ENCODE measurements around the gene ENO1.
A peak's percentile ranks its signal among the peaks of the same experiment; 100 is the strongest.

The ENO1 gene

DNA sequence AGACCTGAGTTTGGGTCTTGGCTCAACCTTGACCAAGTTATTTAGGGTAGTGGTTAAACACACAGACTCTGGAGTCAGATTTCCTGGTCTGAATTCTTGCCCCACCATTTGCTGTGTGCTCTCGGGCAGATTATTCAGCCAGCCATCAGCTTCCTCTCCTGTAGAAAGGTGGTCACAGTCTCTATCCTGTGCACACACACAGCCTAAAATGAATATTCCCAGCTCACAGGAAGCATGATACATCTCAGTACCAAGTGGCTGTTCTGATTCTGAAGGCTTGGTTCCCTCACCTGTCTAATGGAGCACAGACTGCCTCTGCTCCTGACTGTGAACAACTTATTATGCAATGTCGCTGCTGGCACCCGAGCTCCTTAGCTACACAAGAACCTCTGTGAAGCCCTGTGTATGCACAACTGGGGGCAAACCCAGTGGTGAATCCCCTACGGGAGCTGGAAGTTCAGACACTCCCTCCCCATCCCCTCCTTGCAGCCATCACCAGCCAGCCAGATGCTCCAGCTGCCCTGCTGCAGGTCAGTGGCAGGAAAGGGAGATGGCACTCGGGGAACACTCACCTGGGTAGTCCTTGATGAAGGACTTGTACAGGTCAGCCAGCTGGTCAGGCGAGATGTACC is 13.7 kb downstream of the ENO1 start:
- DNase-seq (ENCODE audit: insufficient read length, low spot score) (no peak), FAIRE-seq (no peak)
- TF ChIP-seq PAX5 (IDR thresholded peaks at IDR 0.05; ENCODE audit: insufficient read depth, low read length, severe bottlenecking): no peak
- TF ChIP-seq POU2F2 (IDR thresholded peaks at IDR 0.05; ENCODE audit: low read depth, low read length): no peak
- no peak; the same call in 1 of the 2 replicates for TF ChIP-seq POLR2A (IDR thresholded peaks at IDR 0.05; ENCODE audit: low read depth, low read length)
- TF ChIP-seq SPI1 (IDR thresholded peaks at IDR 0.05; ENCODE audit: low read depth, low read length): no peak
- no peak; the same call in 1 of the 2 replicates for TF ChIP-seq POLR2AphosphoS5 (IDR thresholded peaks at IDR 0.05; ENCODE audit: low read depth, low read length)
- TF ChIP-seq TAF1 (IDR thresholded peaks at IDR 0.05; ENCODE audit: low read depth, low read length): no peak

DNA sequence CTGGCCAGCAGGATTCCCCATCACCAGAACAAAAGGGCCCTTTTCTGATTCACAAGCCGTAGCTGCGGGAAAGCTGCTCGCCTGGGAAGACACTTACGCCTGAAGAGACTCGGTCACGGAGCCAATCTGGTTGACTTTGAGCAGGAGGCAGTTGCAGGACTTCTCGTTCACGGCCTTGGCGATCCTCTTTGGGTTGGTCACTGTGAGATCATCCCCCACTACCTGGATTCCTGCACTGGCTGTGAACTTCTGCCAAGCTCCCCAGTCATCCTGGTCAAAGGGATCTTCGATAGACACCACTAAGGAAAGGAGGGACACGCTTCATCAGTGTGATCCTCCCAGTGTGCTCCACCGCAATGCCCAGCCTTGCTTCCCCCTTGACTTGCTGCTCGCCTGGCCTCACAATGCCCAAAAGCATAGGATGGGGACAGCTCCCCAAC is 14.7 kb downstream of the ENO1 start:
- TF ChIP-seq PAX5 (IDR thresholded peaks at IDR 0.05; ENCODE audit: insufficient read depth, low read length, severe bottlenecking) (no peak), POLR2AphosphoS5 (IDR thresholded peaks at IDR 0.05; ENCODE audit: low read depth, low read length) (0 out of 2 replicates have a peak, but pooled peaks have one; percentile 34), SPI1 (IDR thresholded peaks at IDR 0.05; ENCODE audit: low read depth, low read length) (no peak), POU2F2 (IDR thresholded peaks at IDR 0.05; ENCODE audit: low read depth, low read length) (no peak), POLR2A (IDR thresholded peaks at IDR 0.05; ENCODE audit: low read depth, low read length) (peak; percentile 4; the same call in 1 of the 2 replicates)
- no peak for FAIRE-seq

DNA sequence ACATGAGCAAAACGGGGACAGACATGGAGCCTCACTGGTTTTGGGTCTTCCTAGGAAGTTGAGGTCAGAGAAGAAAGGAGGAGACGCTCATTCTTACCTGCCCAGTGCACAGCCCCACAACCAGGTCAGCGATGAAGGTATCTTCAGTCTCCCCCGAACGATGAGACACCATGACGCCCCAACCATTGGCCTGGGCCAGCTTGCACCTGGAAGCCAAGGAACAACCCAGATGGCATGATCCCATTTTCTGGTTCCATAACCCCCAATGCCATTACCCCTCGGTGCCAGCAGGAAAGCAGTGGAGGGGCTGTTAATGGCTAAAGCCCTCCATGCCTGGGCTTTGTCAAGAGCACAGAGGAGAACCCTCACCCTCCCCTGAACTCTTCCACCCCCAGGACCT is 15.3 kb downstream of the ENO1 start:
- TF ChIP-seq POLR2A (IDR thresholded peaks at IDR 0.05; ENCODE audit: low read depth, low read length) (peak; percentile 61; the same call in 1 of the 2 replicates), TAF1 (IDR thresholded peaks at IDR 0.05; ENCODE audit: low read depth, low read length) (no peak), POU2F2 (IDR thresholded peaks at IDR 0.05; ENCODE audit: low read depth, low read length) (no peak), SPI1 (IDR thresholded peaks at IDR 0.05; ENCODE audit: low read depth, low read length) (no peak), PAX5 (IDR thresholded peaks at IDR 0.05; ENCODE audit: insufficient read depth, low read length, severe bottlenecking) (no peak), POLR2AphosphoS5 (IDR thresholded peaks at IDR 0.05; ENCODE audit: low read depth, low read length) (peak; percentile 60)
- DNase-seq (ENCODE audit: insufficient read length, low spot score) (no peak), FAIRE-seq (no peak)

More for the DNA sequence above, 14.7 kb downstream of the ENO1 start:
- DNase-seq (ENCODE audit: insufficient read length, low spot score): no peak

DNA sequence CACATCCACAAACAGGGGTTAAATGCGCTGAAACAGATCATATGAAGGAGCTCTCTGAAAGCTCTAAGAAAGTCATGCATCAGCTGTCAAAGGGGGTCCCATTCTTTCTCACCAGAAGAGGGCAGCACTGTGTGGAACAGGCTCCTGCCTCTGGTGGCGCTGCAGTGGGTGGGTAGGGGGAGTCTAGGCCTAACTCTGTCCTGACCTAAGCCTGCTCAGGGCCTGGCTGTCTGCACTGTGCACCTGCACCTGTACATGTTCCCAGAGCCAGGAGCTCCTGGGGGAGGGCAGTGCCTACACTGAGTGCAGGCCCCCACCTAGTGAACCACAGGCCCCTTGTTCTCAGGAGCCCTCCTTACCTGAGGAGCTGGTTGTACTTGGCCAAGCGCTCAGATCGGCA is 16.0 kb downstream of the ENO1 start:
- DNase-seq (ENCODE audit: insufficient read length, low spot score) (no peak), FAIRE-seq (no peak)
- no peak for TF ChIP-seq POLR2A (IDR thresholded peaks at IDR 0.05; ENCODE audit: low read depth, low read length)
- TF ChIP-seq POLR2AphosphoS5 (IDR thresholded peaks at IDR 0.05; ENCODE audit: low read depth, low read length): 0 out of 2 replicates have a peak, but pooled peaks have one; percentile 31

DNA sequence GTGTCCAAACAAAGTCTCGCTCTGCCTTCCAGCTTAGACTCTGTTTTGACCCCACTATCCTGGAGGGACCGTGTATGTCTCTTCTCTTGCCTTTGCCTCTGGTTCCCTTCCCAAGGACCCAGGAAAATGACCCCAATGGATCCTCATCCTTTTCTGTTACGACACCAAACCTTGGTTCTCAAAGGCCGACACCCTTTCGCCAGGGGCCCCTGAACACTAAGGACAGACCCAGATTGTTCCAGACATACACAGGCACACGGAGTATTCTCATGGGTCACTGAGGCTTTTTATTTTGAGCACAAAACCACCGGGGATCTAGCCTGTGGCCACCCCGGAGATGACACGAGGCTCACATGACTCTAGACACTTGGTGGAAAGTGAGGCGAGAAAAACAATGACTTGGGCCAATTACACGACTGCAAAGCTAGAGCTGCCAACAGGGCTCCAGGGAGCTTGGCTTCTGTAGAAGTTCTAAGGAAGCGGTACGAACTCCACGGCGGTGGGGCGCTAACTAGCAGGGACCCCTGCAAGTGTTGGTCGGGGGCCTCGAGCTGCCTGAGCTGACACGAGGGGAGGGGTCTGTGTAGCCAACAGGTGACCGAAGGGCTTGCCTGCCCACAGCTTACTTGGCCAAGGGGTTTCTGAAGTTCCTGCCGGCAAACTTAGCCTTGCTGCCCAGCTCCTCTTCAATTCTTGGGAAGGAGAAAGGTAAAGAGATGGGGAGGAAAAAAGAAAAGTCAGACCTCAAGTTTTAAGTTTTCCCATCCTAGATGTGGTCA is 17.6 kb downstream of the ENO1 start:
- FAIRE-seq: no peak
- TF ChIP-seq TAF1 (IDR thresholded peaks at IDR 0.05; ENCODE audit: low read depth, low read length) (no peak), POLR2A (IDR thresholded peaks at IDR 0.05; ENCODE audit: low read depth, low read length) (peak; percentile 43; the same call in 1 of the 2 replicates)
- DNase-seq (ENCODE audit: insufficient read length, low spot score): no peak

DNA sequence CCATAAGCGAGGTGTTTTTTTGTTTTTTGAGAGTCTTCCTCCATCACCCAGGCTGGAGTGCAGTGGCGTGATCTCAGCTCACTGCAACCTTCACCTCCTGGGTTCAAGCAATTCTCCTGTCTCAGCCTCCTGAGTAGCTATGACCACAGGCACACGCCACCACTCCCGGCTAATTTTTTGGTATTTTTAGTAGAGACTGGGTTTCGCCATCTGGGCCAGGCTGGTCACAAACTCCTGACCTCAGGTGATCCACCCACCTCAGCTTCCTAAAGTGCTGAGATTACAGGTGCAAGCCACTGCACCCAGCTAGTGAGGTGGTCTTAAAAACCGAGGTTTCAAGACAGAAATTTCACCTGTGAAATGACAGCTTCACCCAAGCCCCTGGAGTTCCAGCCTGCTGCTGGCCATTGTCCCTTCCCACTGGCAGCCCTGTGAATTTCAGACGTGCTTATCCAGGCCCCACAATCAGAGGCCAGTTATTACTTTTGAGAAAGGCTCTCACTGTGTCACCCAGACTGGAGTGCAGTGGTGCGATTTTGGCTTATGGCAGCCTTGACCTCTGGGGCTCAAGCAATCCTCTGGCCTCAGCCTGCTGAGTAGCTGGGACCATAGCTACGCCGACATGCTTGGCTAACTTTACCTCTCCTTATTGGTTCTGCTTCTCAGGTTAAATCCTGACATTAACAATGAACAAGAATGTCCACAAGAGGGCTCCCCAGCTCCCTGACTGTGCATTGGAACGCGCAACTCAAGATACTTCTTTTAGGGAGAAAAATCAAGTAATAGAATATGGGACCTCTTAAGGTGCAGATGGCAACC is 19.4 kb downstream of the ENO1 start:
- DNase-seq (ENCODE audit: insufficient read length, low spot score) (no peak), FAIRE-seq (peak; percentile 76)
- peak; percentile 69 for TF ChIP-seq PAX5 (IDR thresholded peaks at IDR 0.05; ENCODE audit: insufficient read depth, low read length, severe bottlenecking)
- TF ChIP-seq POLR2A (IDR thresholded peaks at IDR 0.05; ENCODE audit: low read depth, low read length): peak; percentile 70
- 0 out of 2 replicates have a peak, but pooled peaks have one; percentile 75 for TF ChIP-seq POLR2AphosphoS5 (IDR thresholded peaks at IDR 0.05; ENCODE audit: low read depth, low read length)
- TF ChIP-seq TAF1 (IDR thresholded peaks at IDR 0.05; ENCODE audit: low read depth, low read length): no peak

DNA sequence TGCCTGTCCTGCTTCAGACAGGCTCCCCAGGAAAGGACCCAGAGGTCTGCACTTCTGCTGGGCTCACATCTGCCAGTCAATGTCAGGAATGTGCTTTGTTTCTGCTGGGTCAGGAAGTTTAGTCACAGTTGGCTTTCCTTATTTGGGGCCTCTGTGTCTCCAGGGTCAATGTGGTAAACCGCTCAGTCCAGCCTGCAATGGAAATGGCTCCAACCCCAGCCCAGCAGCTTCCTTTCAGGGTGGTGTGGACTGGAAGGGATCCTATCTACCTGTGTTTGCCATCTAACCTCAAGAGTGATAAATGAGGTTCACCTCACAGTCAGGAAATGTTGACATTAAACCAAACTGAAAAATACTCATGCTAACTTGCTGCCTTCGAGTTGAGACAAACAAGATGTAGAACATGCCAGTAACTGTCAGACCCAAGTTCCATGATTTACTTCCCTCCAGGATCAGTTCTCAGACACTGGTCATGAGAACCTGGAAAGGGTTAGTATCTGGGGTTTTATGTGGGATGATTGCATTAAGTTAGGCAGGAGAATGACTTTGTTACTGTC is 20.3 kb downstream of the ENO1 start:
- FAIRE-seq (peak; percentile 48), DNase-seq (ENCODE audit: insufficient read length, low spot score) (no peak)
- TF ChIP-seq PAX5 (IDR thresholded peaks at IDR 0.05; ENCODE audit: insufficient read depth, low read length, severe bottlenecking): no peak
- TF ChIP-seq POLR2AphosphoS5 (IDR thresholded peaks at IDR 0.05; ENCODE audit: low read depth, low read length): peak; percentile 52; the same call in 1 of the 2 replicates

DNA sequence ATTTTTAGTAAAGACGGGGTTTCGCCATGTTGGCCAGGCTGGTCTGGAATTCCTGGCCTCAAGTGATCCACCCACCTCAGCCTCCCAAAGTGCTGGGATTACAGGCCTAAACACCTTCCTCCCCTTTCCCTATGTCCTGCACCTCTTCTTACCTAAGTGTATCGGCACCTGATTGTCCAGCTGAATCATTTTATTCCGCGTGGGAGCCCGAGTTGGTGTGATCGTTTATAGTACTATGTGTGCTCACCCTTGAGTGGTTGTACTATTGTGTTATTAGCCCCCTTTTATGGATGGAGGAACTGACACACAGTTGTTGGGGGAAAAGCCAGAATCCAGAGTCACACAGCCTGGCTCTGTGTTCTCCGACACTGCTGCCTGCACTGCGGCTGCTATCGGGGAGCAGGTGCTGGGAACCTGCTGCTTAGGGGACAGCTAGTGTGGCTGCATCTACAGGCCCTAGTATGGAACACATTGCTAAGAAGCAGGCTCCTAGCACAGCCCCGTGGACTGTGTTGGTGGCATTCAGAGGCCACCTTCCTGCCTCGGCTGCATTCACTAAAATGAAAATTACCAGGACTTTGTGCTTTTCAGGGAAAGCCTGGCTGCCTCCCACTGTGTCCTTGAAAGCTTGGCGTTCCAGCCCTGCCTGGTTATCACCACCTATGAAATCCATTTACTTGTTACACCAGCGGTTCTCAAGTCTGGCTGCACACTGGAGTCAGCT is 21.6 kb downstream of the ENO1 start:
- no peak for TF ChIP-seq SPI1 (IDR thresholded peaks at IDR 0.05; ENCODE audit: low read depth, low read length)
- TF ChIP-seq POLR2A (IDR thresholded peaks at IDR 0.05; ENCODE audit: low read depth, low read length): no peak
- TF ChIP-seq POU2F2 (IDR thresholded peaks at IDR 0.05; ENCODE audit: low read depth, low read length): no peak
- no peak for TF ChIP-seq POLR2AphosphoS5 (IDR thresholded peaks at IDR 0.05; ENCODE audit: low read depth, low read length)
- no peak for TF ChIP-seq PAX5 (IDR thresholded peaks at IDR 0.05; ENCODE audit: insufficient read depth, low read length, severe bottlenecking)
- no peak for TF ChIP-seq TAF1 (IDR thresholded peaks at IDR 0.05; ENCODE audit: low read depth, low read length)
- FAIRE-seq (no peak), DNase-seq (ENCODE audit: insufficient read length, low spot score) (no peak)

DNA sequence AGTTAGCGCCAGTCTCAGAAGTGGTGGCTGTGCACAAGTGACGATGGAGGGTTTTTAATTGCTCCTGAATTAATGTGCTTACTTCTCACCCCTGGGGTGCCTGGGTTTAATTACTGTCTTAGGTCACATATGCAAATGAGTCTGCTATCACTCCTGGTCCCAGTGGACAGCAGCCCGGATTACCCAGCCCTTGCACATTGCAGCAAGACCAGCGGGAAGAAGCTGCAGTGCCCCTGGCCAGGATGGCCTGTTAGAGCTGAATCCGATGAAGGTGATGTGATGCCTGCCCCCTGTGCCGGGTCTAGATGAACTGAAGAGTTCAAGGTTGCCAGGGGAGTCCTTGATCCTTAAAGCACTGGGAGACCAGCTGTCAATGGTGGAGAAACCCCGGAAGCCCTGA is 24.2 kb downstream of the ENO1 start:
- FAIRE-seq: no peak
- TF ChIP-seq TAF1 (IDR thresholded peaks at IDR 0.05; ENCODE audit: low read depth, low read length): no peak
- no peak for TF ChIP-seq POLR2AphosphoS5 (IDR thresholded peaks at IDR 0.05; ENCODE audit: low read depth, low read length)
- TF ChIP-seq POU2F2 (IDR thresholded peaks at IDR 0.05; ENCODE audit: low read depth, low read length): no peak
- no peak for TF ChIP-seq PAX5 (IDR thresholded peaks at IDR 0.05; ENCODE audit: insufficient read depth, low read length, severe bottlenecking)
- no peak for TF ChIP-seq POLR2A (IDR thresholded peaks at IDR 0.05; ENCODE audit: low read depth, low read length)
- no peak for TF ChIP-seq SPI1 (IDR thresholded peaks at IDR 0.05; ENCODE audit: low read depth, low read length)
- DNase-seq (ENCODE audit: insufficient read length, low spot score): no peak
